Epithelial cell of proximal tubule (primary cell): Measurements from ENCODE around the gene MFF. TPM values are rescaled to one million over a fixed set of nuclear protein-coding genes. Genes with fewer than 3 reads are reported as not detected.

ENCODE experiments used
- DNase-seq: peaks from one replicate; pipeline ENCODE4 v3.0.0-alpha.2; 2011; ENCODE audit warnings: low read depth
- H3K4me3 ChIP-seq: 2 replicates; pipeline ENCODE4 v1.5.1; 2011; ENCODE audit warnings: low read depth, mild to moderate bottlenecking, low read length
- total RNA-seq: library from RNA; depleted of rRNA; stranded (reverse); fragments of >200 nt; gene quantifications from 2 replicates; pipeline ENCODE4 v1.2.3, GENCODE V29; 2015
- TF ChIP-seq, protein P1 (sequence below): conservative IDR thresholded peaks from 2 replicates; pipeline ENCODE4 v1.5.1; 2012; ENCODE audit warnings: low read depth, mild to moderate bottlenecking, low read length

MFF gene
- total RNA-seq, 1 donor from 2014 or later: 99.4 TPM

- DNase-seq: no peak
- TF ChIP-seq, protein P1, sequence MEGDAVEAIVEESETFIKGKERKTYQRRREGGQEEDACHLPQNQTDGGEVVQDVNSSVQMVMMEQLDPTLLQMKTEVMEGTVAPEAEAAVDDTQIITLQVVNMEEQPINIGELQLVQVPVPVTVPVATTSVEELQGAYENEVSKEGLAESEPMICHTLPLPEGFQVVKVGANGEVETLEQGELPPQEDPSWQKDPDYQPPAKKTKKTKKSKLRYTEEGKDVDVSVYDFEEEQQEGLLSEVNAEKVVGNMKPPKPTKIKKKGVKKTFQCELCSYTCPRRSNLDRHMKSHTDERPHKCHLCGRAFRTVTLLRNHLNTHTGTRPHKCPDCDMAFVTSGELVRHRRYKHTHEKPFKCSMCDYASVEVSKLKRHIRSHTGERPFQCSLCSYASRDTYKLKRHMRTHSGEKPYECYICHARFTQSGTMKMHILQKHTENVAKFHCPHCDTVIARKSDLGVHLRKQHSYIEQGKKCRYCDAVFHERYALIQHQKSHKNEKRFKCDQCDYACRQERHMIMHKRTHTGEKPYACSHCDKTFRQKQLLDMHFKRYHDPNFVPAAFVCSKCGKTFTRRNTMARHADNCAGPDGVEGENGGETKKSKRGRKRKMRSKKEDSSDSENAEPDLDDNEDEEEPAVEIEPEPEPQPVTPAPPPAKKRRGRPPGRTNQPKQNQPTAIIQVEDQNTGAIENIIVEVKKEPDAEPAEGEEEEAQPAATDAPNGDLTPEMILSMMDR: no peak
- H3K4me3 ChIP-seq: no peak overlapping the region
Observed at GRCh38 chr2:227395556-227395955, 70.5 kb downstream of the MFF start.

DNA sequence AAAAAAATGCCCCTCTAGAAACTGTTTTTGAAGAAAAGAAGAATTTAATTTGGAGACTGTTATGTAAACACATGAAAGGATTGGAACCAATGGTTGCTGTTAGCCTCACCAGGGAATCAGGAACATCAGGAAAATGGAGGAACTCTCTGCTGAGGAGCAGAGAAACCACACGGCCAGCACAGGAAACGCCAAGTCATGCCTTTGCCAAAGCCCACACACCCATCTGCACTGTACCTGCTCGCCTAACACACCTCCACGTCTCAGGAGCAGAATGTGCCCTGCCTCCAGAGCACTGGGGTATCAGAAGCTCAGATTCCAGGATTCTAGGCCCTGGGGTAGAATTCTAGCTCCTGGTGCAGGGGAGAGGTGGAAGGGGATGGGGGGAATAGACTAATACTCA, 72.5 kb downstream of the MFF start:
- no peak for DNase-seq
- TF ChIP-seq, protein P1: no peak
- no peak overlapping the region for H3K4me3 ChIP-seq

- TF ChIP-seq, protein P1: no peak
- H3K4me3 ChIP-seq: no peak overlapping the region
- no peak for DNase-seq
Observed at GRCh38 chr2:227398684-227399670, 73.9 kb downstream of the MFF start.

GRCh38 chr2:227401550-227401949, 76.5 kb downstream of the MFF start:
- H3K4me3 ChIP-seq: no peak overlapping the region
- TF ChIP-seq, protein P1: no peak
- DNase-seq: no peak

DNA sequence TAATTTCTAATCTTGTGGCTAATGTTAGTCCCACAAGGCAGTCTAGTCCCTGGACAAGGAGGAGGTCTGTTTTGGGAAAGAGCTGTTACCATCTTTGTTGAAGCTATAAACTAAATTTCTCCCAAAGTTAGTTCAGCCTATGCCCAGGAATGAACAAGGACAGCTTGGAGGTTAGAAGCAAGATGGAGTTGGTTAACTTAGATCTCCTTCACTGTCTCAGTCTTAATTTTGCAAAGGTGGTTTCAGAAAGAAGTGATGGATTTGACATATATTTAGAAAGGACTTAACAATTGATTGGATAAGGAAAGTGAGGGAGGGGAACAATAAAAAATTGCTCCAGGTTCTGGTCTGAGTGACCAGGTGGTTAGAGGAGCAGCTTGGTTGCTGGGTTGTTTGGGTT, 77.3 kb downstream of the MFF start:
- DNase-seq: no peak

GRCh38 chr2:227402959-227403358, 77.9 kb downstream of the MFF start:
- no peak for DNase-seq
- no peak overlapping the region for H3K4me3 ChIP-seq
- TF ChIP-seq, protein P1: no peak

More for the DNA sequence above, 77.3 kb downstream of the MFF start:
- H3K4me3 ChIP-seq: no peak overlapping the region
- TF ChIP-seq, protein P1: no peak
